ENCODE data around the gene CREB1. TPM values are rescaled to one million over a fixed set of nuclear protein-coding genes. Genes with fewer than 3 reads are reported as not detected.

The CREB1 gene
- total and polyA plus RNA-seq, 9 of the 15 experiments (the other 6 are each of a cell fraction or from before 2014, with no cell fraction given), result 8.9 to 51.3 (median 19.5) TPM

DNA sequence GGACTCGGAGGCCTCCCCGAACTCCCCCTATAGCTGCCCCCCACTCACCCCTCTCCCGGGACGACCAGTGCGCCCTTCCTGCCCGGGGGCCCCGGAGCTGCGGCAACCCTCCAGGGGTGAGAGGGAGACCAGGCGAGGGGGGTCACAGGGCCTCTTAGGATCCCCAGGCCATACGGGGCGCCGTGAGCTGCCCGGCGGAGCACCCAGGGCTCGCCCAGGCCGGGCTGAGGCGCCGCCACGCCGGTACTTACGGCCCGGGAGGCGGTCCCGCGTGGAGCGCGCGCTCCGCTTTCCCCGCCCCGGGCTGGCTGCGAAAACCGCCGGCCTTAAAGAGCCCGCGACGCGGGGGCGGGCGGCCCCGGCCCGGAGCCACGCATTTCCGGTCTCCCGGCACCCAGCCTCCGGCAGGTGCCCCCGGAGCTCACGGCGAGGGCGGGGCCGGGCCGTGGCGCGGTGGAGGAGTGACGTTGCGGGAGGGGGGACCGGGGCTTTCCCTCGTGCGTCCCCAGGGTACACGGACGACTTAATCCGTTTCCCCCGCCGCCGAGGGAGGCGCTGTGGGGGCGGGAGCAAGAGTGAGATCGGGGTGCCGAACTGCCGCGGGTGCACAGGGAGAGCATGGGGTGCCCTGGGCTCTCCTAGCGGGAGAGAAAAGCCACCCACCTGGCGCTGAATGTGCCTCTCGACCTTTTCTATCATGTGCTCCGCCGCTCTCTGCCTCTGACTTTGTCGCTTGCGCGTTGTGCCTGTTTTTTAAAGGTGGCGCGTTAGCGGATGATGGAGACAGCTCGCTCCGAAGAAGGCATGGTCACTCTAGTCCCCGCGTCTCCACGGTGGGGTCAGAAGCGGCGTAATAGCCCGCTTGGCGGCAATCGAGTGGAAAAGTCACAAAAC, 95.5 kb downstream of the CREB1 start, which contains the start of gene METTL21A (continued):
- TF ChIP-seq, protein P1, sequence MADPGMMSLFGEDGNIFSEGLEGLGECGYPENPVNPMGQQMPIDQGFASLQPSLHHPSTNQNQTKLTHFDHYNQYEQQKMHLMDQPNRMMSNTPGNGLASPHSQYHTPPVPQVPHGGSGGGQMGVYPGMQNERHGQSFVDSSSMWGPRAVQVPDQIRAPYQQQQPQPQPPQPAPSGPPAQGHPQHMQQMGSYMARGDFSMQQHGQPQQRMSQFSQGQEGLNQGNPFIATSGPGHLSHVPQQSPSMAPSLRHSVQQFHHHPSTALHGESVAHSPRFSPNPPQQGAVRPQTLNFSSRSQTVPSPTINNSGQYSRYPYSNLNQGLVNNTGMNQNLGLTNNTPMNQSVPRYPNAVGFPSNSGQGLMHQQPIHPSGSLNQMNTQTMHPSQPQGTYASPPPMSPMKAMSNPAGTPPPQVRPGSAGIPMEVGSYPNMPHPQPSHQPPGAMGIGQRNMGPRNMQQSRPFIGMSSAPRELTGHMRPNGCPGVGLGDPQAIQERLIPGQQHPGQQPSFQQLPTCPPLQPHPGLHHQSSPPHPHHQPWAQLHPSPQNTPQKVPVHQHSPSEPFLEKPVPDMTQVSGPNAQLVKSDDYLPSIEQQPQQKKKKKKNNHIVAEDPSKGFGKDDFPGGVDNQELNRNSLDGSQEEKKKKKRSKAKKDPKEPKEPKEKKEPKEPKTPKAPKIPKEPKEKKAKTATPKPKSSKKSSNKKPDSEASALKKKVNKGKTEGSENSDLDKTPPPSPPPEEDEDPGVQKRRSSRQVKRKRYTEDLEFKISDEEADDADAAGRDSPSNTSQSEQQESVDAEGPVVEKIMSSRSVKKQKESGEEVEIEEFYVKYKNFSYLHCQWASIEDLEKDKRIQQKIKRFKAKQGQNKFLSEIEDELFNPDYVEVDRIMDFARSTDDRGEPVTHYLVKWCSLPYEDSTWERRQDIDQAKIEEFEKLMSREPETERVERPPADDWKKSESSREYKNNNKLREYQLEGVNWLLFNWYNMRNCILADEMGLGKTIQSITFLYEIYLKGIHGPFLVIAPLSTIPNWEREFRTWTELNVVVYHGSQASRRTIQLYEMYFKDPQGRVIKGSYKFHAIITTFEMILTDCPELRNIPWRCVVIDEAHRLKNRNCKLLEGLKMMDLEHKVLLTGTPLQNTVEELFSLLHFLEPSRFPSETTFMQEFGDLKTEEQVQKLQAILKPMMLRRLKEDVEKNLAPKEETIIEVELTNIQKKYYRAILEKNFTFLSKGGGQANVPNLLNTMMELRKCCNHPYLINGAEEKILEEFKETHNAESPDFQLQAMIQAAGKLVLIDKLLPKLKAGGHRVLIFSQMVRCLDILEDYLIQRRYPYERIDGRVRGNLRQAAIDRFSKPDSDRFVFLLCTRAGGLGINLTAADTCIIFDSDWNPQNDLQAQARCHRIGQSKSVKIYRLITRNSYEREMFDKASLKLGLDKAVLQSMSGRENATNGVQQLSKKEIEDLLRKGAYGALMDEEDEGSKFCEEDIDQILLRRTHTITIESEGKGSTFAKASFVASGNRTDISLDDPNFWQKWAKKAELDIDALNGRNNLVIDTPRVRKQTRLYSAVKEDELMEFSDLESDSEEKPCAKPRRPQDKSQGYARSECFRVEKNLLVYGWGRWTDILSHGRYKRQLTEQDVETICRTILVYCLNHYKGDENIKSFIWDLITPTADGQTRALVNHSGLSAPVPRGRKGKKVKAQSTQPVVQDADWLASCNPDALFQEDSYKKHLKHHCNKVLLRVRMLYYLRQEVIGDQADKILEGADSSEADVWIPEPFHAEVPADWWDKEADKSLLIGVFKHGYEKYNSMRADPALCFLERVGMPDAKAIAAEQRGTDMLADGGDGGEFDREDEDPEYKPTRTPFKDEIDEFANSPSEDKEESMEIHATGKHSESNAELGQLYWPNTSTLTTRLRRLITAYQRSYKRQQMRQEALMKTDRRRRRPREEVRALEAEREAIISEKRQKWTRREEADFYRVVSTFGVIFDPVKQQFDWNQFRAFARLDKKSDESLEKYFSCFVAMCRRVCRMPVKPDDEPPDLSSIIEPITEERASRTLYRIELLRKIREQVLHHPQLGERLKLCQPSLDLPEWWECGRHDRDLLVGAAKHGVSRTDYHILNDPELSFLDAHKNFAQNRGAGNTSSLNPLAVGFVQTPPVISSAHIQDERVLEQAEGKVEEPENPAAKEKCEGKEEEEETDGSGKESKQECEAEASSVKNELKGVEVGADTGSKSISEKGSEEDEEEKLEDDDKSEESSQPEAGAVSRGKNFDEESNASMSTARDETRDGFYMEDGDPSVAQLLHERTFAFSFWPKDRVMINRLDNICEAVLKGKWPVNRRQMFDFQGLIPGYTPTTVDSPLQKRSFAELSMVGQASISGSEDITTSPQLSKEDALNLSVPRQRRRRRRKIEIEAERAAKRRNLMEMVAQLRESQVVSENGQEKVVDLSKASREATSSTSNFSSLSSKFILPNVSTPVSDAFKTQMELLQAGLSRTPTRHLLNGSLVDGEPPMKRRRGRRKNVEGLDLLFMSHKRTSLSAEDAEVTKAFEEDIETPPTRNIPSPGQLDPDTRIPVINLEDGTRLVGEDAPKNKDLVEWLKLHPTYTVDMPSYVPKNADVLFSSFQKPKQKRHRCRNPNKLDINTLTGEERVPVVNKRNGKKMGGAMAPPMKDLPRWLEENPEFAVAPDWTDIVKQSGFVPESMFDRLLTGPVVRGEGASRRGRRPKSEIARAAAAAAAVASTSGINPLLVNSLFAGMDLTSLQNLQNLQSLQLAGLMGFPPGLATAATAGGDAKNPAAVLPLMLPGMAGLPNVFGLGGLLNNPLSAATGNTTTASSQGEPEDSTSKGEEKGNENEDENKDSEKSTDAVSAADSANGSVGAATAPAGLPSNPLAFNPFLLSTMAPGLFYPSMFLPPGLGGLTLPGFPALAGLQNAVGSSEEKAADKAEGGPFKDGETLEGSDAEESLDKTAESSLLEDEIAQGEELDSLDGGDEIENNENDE (IDR thresholded peaks at IDR 0.05; ENCODE audit: low read depth, low read length), result peak; percentile 94
- TF ChIP-seq ZNF778 (CRISPR knock-in tag; IDR thresholded peaks at IDR 0.05) (no peak), ARID1B (IDR thresholded peaks at IDR 0.05) (peak; percentile 28), SP1 (CRISPR knock-in tag; IDR thresholded peaks at IDR 0.05) (peak; percentile 78), L3MBTL2 (IDR thresholded peaks at IDR 0.05) (peak; percentile 65; the same call in 1 of the 2 replicates), ZNF232 (CRISPR knock-in tag; IDR thresholded peaks at IDR 0.05) (0 out of 2 replicates have a peak, but pooled peaks have one; percentile 50), ZFX (CRISPR knock-in tag; IDR thresholded peaks at IDR 0.05) (peak; percentile 88)

Measured in K562 (cell line).